Cardiac ventricle fibroblast (primary cell): ENCODE measurements around the gene SLC26A8. TPM values are rescaled to one million over a fixed set of nuclear protein-coding genes. Genes with fewer than 3 reads are reported as not detected.

Experiments used
- total RNA-seq: library from RNA; depleted of rRNA; stranded (reverse); fragments of >200 nt; gene quantifications from 2 replicates; pipeline ENCODE4 v1.2.3, GENCODE V29; 2015

SLC26A8 gene
- total RNA-seq = 0.06 TPM in 1 of 2 replicates, not detected in the other

GRCh38 chr6:36023996-36024795 lies at the start of gene SLC26A8:
TSS of gene SLC26A8 (minus strand) at chr6:36024641. CDS start at chr6:36019707, 4,934 bp downstream.

GRCh38 chr6:36027501-36028087 lies 3.2 kb upstream of the SLC26A8 start, which contains the start of gene MAPK14:
TSS of gene MAPK14 (plus strand) at chr6:36027808. CDS start at chr6:36028158, 350 bp downstream.

GRCh38 chr6:35920793-35921732 lies 103.4 kb downstream of the SLC26A8 start, which contains the start of gene SRPK1:
TSS of gene SRPK1 (minus strand) at chr6:35921098. CDS start at chr6:35921056, 42 bp downstream.

Other genes with a start within 250 kb of the SLC26A8 start
- not detected in 2 replicates for gene CLPSL2, start 248.0 kb downstream of the SLC26A8 start, total RNA-seq
- gene CLPSL1, start 243.6 kb downstream of the SLC26A8 start, total RNA-seq = not detected in 2 replicates
- gene CLPS, start 227.3 kb downstream of the SLC26A8 start, total RNA-seq = not detected in 2 replicates
- not detected in 2 replicates for gene LHFPL5, start 219.3 kb downstream of the SLC26A8 start, total RNA-seq
- 22.0 and 26.3 TPM in 2 replicates for gene SRPK1, start 103.5 kb downstream of the SLC26A8 start, total RNA-seq
- gene MAPK14, start 3.2 kb upstream of the SLC26A8 start, total RNA-seq = 32.0 and 33.9 TPM in 2 replicates
- 4.8 and 5.6 TPM in 2 replicates for gene MAPK13, start 105.9 kb upstream of the SLC26A8 start, total RNA-seq
- gene BRPF3, start 172.1 kb upstream of the SLC26A8 start, total RNA-seq = 12.5 and 17.4 TPM in 2 replicates
- gene PNPLA1, start 245.4 kb upstream of the SLC26A8 start, total RNA-seq = not detected in 2 replicates